ENCODE data around the gene RNF25. TPM values are rescaled to one million over a fixed set of nuclear protein-coding genes. Genes with fewer than 3 reads are reported as not detected.

RNF25 gene
- total RNA-seq, 4 donors from 2014 or later, result 13.5 to 57.0 (median 19.5) TPM

DNA sequence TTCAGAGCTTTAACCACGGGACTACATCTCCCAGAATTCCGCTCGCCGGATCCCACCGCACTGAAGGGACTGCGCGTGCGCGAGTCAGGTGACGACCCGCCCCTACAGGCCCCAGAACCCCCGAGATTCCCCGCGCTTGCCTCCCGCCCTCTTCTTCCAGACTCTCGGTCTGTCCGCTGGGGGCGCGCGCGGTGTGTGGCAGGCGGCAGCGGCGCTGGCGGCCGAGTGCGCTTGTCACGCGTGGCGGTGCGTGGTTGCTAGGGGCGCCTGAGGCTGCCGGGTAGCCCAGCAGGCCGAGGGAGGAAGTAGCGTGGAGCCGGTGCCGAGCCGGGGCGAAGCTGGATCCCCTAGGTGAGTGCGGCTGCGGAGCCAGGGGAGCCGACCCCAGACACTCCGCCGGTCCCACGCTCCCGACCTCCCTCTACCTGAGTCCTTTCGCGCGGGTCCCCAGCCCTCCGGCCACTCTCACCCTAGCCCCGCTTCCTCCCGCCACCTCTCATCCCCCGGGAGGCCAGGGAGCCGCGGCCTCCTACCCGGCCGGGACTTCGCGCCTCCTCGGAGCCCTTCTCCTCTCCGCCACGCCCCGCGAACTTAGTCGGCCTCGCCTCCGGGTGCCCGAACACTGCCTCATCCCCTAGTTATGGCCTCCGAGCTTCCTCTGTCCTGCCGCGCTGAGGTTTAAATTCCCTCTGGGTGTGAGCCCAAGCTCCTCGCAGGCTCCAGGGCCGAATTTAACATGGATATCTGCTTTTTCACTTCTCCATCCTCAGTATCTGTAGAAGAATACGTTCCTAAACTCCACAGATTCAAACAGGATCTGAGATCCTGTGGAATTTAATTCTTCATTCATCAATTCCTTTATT, 39.1 kb upstream of the RNF25 start, which contains the start of gene TTLL4:
Gene TTLL4 (plus strand): TSS at position 149 of the 863 bp plus-strand sequence. CDS start 26,842 bp downstream, outside the sequence.
- H3K36me3 ChIP-seq, result no peaks in the 10 kb centered on the region
- H3K4me3 ChIP-seq, result peak within 1 kb of the TSS; percentile 79 to 97 (median 86)
- H3K27me3 ChIP-seq, result no peaks in the 10 kb centered on the region
- TF ChIP-seq POLR2A (IDR thresholded peaks at IDR 0.05) (peak; percentile 44 to 84), CTCF (IDR thresholded peaks at IDR 0.05) (peak; percentile 90 to 99 (median 97)), EP300 (IDR thresholded peaks at IDR 0.05) (peak; percentile 88 to 98)
- WGBS, 2 donors, result 0% methylated on average over 47 to 50 of the region's 74 CpGs
- H3K27ac ChIP-seq, result peak within 1 kb of the TSS; percentile 79 to 100 (median 94)
- peaks cover 0 to 48% (median 8%) of the 10 kb centered on the region in 4 donors for H3K4me1 ChIP-seq
- no peaks in the 10 kb centered on the region for H3K9me3 ChIP-seq
- DNase-seq (ENCODE audit: low spot score in 2 of 2), result peak; percentile 97

DNA sequence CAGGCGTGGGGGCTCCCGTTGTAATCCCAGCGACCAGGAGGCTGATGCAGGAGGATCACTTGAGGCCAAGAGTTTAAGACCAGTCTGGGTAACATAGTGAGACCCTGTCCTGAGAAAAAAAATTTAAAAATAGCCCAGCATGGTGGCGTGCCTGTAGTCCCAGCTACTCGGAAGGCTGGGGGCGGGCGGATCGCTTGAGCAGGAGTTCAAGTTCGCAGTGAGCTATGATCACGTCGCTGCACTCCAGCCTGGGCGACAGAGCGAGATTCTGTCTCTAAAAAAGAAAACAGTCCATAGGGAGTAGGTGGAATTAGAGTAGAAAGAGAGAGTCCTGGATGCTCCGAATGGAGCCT, 38.5 kb upstream of the RNF25 start:
- 35 to 55% methylated on average over 14 of the region's 14 CpGs for WGBS, 2 donors

DNA sequence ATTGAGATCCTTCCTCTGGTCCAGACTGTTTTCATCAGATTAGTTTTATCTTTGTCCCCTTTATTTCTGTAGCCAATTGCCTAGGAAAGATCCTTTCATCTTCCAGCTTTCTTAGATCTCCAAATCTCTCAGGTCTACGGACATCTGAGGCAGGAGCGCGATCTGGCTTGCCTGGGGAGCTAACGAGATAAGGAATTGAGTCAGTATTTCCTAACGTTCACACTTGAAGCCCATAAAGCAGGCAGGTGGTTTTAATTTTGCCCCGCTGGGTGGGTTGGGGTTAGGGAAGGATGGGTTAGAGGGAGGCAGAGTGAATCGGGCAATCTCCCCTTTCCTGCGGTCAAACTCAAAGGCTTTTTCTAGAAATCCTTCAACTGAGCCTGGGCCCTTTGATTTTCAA, 38.1 kb upstream of the RNF25 start:
- Histone ChIP-seq H3K4me3 (peak overlapping the region in 1 of 4 donors; percentile 79), H3K4me1 (peaks cover 0 to 38% (median 8%) of the 10 kb centered on the region in 4 donors), H3K27ac (no peak overlapping the region), H3K27me3 (no peaks in the 10 kb centered on the region), H3K36me3 (no peaks in the 10 kb centered on the region), H3K9me3 (no peaks in the 10 kb centered on the region)
- WGBS, 2 donors, result 76% methylated on average over 8 of the region's 8 CpGs
- TF ChIP-seq EP300 (IDR thresholded peaks at IDR 0.05) (no peak), CTCF (IDR thresholded peaks at IDR 0.05) (no peak), POLR2A (IDR thresholded peaks at IDR 0.05) (no peak)
- no peak for DNase-seq (ENCODE audit: low spot score in 2 of 2)

More for the DNA sequence above, 38.5 kb upstream of the RNF25 start:
- Histone ChIP-seq H3K4me3 (peak overlapping the region in 3 of 4 donors; percentile 79 to 97 (median 80)), H3K36me3 (no peaks in the 10 kb centered on the region), H3K4me1 (peaks cover 0 to 42% (median 8%) of the 10 kb centered on the region in 4 donors), H3K9me3 (no peaks in the 10 kb centered on the region), H3K27ac (peak overlapping the region in 3 of 4 donors; percentile 47 to 100 (median 79)), H3K27me3 (no peaks in the 10 kb centered on the region)
- DNase-seq (ENCODE audit: low spot score in 2 of 2), result no peak
- TF ChIP-seq CTCF (IDR thresholded peaks at IDR 0.05) (no peak), EP300 (IDR thresholded peaks at IDR 0.05) (no peak), POLR2A (IDR thresholded peaks at IDR 0.05) (no peak)

DNA sequence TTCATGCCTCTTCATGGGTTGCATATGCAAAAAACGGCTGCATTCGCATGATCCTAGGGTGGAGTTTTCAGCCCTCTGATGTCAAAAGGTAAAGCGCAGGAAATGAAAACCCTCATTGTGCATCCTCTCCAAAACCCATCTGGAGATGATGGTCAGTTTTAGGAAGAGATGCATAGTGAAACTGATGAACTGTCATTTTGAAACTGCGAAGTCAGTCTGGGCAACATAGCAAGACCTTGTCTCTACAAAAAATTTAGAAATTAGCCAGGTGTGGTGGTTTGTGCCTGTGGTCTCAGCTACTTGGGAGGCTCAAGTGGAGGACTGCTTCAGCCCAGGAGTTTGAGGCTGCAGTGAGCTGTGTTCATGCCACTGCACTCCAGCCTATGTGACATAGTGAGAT, 36.3 kb upstream of the RNF25 start:
- H3K27ac ChIP-seq, result no peak overlapping the region
- peaks cover 0 to 21% (median 6%) of the 10 kb centered on the region in 4 donors for H3K4me1 ChIP-seq
- no peaks in the 10 kb centered on the region for H3K36me3 ChIP-seq
- H3K27me3 ChIP-seq, result no peaks in the 10 kb centered on the region
- no peak overlapping the region for H3K4me3 ChIP-seq
- no peak for TF ChIP-seq EP300 (IDR thresholded peaks at IDR 0.05)
- no peak for TF ChIP-seq CTCF (IDR thresholded peaks at IDR 0.05)
- no peak for TF ChIP-seq POLR2A (IDR thresholded peaks at IDR 0.05)
- no peaks in the 10 kb centered on the region for H3K9me3 ChIP-seq
- 90 to 97% methylated on average over 4 of the region's 4 CpGs for WGBS, 2 donors
- DNase-seq (ENCODE audit: low spot score in 2 of 2), result no peak

DNA sequence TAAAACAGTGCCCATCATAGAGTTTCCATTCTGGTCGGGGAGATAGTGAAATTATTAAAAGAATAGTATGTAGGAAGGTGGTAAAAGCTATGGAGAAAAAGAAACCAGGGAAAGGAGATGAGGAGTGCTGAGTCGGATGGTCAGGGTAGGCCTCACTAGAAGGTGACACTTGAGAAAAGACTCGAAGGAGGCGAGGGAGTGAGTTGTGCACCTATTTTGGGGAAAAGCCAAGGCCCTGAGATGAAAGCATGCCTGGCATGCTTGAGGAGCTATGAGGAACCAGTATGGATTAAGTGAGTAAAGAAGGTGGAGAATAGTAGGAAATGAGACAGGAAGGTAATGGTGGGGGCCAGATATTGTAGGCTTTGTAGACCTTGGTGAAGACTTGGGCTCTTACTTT, 31.5 kb upstream of the RNF25 start:
- H3K36me3 ChIP-seq, result peaks cover 0 to 42% (median 0%) of the 10 kb centered on the region in 3 donors
- no peaks in the 10 kb centered on the region for H3K4me1 ChIP-seq
- no peak for TF ChIP-seq CTCF (IDR thresholded peaks at IDR 0.05)
- TF ChIP-seq EP300 (IDR thresholded peaks at IDR 0.05), result no peak
- TF ChIP-seq POLR2A (IDR thresholded peaks at IDR 0.05), result no peak
- no peaks in the 10 kb centered on the region for H3K9me3 ChIP-seq
- H3K27ac ChIP-seq, result no peak overlapping the region
- 89 to 92% methylated on average over 4 of the region's 4 CpGs for WGBS, 2 donors
- H3K27me3 ChIP-seq, result no peaks in the 10 kb centered on the region
- DNase-seq (ENCODE audit: low spot score in 2 of 2), result no peak
- H3K4me3 ChIP-seq, result no peak overlapping the region
